DOHH2 (cell line): Measurements from ENCODE around the gene FBXL13.

Source experiments
- H3F3A ChIP-seq: fragments of 200-600 bp; sonication (generic), shearing (Covaris generic); 2 replicates; pipeline ENCODE4 v1.6.0; 2016; ENCODE audit warnings: antibody characterized with exemption, mild to moderate bottlenecking; ENCODE audit not compliant: control insufficient read depth, insufficient read depth
- H3K27ac ChIP-seq: fragments of 200-600 bp; sonication (generic); 2 replicates; pipeline ENCODE4 v1.5.1; 2014; ENCODE audit warnings: low read depth, mild to moderate bottlenecking, low read length, moderate library complexity
- H3K27me3 ChIP-seq: fragments of 200-600 bp; sonication (generic); 2 replicates; pipeline ENCODE4 v1.6.1; 2014; ENCODE audit warnings: mild to moderate bottlenecking, low read length, mixed read lengths; ENCODE audit not compliant: control insufficient read depth
- H3K36me3 ChIP-seq: fragments of 200-600 bp; sonication (generic); 2 replicates; pipeline ENCODE4 v1.6.1; 2014; ENCODE audit warnings: mild to moderate bottlenecking, low read length, moderate library complexity, mixed read lengths; ENCODE audit not compliant: control insufficient read depth
- H3K4me1 ChIP-seq: fragments of 200-600 bp; sonication (generic); 2 replicates; pipeline ENCODE4 v1.6.1; 2014; ENCODE audit warnings: mild to moderate bottlenecking, low read length, mixed read lengths; ENCODE audit not compliant: control insufficient read depth
- H3K4me2 ChIP-seq: fragments of 200-600 bp; sonication (generic); 2 replicates; pipeline ENCODE4 v1.6.0; 2014; ENCODE audit warnings: mild to moderate bottlenecking, low read length, moderate library complexity
- H3K4me3 ChIP-seq: fragments of 200-600 bp; sonication (generic); 2 replicates; pipeline ENCODE4 v1.5.1; 2014; ENCODE audit warnings: mild to moderate bottlenecking, low read length, mixed read lengths
- H3K79me2 ChIP-seq: fragments of 200-600 bp; sonication (generic); 2 replicates; pipeline ENCODE4 v1.6.1; 2014; ENCODE audit warnings: mild to moderate bottlenecking, low read length, mixed read lengths; ENCODE audit not compliant: control insufficient read depth
- H3K9me2 ChIP-seq: fragments of 200-600 bp; sonication (generic); replicated peaks from 2 replicates; pipeline ENCODE4 v1.6.1; 2014; ENCODE audit warnings: mild to moderate bottlenecking, low read length, mixed read lengths; ENCODE audit not compliant: control insufficient read depth
- H3K9me3 ChIP-seq: fragments of 200-600 bp; sonication (generic); 2 replicates; pipeline ENCODE4 v1.6.1; 2014; ENCODE audit warnings: antibody characterized with exemption, low read length, mixed read lengths; ENCODE audit not compliant: control insufficient read depth, insufficient read depth
- H4K20me1 ChIP-seq: fragments of 200-600 bp; sonication (generic); 2 replicates; pipeline ENCODE4 v1.6.0; 2014; ENCODE audit warnings: low read depth, mild to moderate bottlenecking, antibody characterized with exemption, low read length, moderate library complexity; ENCODE audit not compliant: control insufficient read depth, insufficient read depth
- CTCF ChIP-seq: fragments of 200-600 bp; sonication (generic); IDR thresholded peaks from one replicate; pipeline ENCODE4 v1.5.1; 2014; ENCODE audit warnings: antibody characterized with exemption, mild to moderate bottlenecking, low read depth, low read length; ENCODE audit not compliant: poor library complexity, severe bottlenecking
- EZH2phosphoT487 ChIP-seq: fragments of 200-600 bp; sonication (generic); IDR thresholded peaks from 2 replicates; pipeline ENCODE4 v1.6.1; 2017; ENCODE audit warnings: borderline replicate concordance, mild to moderate bottlenecking, antibody characterized with exemption, low read length, moderate library complexity, mixed read lengths

Gene FBXL13

GRCh38 chr7:103074519-103075336, at the start of gene FBXL13, which contains the start of gene ARMC10:
Gene FBXL13, minus strand, starts transcription at chr7:103074796.
Gene ARMC10, plus strand, starts transcription at chr7:103075140. Its CDS starts 133 bp downstream, at chr7:103075273.
- peak within 1 kb of the TSS; percentile 63 for H3K27ac ChIP-seq
- no peaks in the 10 kb centered on the region for H3K27me3 ChIP-seq
- H3F3A ChIP-seq, result 0 out of 2 replicates have a peak, but pooled peaks cover 6% of the 10 kb centered on the region
- no peak for TF ChIP-seq EZH2phosphoT487
- TF ChIP-seq CTCF, result no peak
- H3K9me2 ChIP-seq, result no peaks in the 10 kb centered on the region
- no peaks in the 10 kb centered on the region; the same call in 1 of the 2 replicates for H4K20me1 ChIP-seq
- H3K4me2 ChIP-seq, result peak within 1 kb of the TSS; percentile 99
- H3K79me2 ChIP-seq, result peaks cover 45% of the 10 kb centered on the region
- peaks cover 32% of the 10 kb centered on the region for H3K36me3 ChIP-seq
- no peaks in the 10 kb centered on the region for H3K9me3 ChIP-seq
- H3K4me3 ChIP-seq, result peak within 1 kb of the TSS; percentile 78
- H3K4me1 ChIP-seq, result peaks cover 42% of the 10 kb centered on the region

GRCh38 chr7:103123529-103123928, 48.9 kb upstream of the FBXL13 start:
- no peak overlapping the region for H3K27ac ChIP-seq
- H3K9me3 ChIP-seq, result no peaks in the 10 kb centered on the region
- H3K79me2 ChIP-seq, result no peaks in the 10 kb centered on the region
- no peaks in the 10 kb centered on the region for H4K20me1 ChIP-seq
- H3K4me2 ChIP-seq, result no peak overlapping the region
- TF ChIP-seq CTCF (no peak), EZH2phosphoT487 (no peak)
- H3K9me2 ChIP-seq, result no peaks in the 10 kb centered on the region
- H3F3A ChIP-seq, result no peaks in the 10 kb centered on the region; the same call in 1 of the 2 replicates
- H3K36me3 ChIP-seq, result peaks cover 80% of the 10 kb centered on the region
- no peaks in the 10 kb centered on the region for H3K4me1 ChIP-seq
- H3K4me3 ChIP-seq, result no peak overlapping the region
- no peaks in the 10 kb centered on the region for H3K27me3 ChIP-seq

GRCh38 chr7:103121641-103122040, 47.0 kb upstream of the FBXL13 start:
- no peaks in the 10 kb centered on the region for H4K20me1 ChIP-seq
- no peak overlapping the region for H3K27ac ChIP-seq
- H3K4me1 ChIP-seq, result no peaks in the 10 kb centered on the region
- H3F3A ChIP-seq, result no peaks in the 10 kb centered on the region; the same call in 1 of the 2 replicates
- H3K9me3 ChIP-seq, result no peaks in the 10 kb centered on the region
- no peak for TF ChIP-seq EZH2phosphoT487
- H3K36me3 ChIP-seq, result peaks cover 68% of the 10 kb centered on the region
- no peaks in the 10 kb centered on the region for H3K27me3 ChIP-seq
- H3K79me2 ChIP-seq, result no peaks in the 10 kb centered on the region
- no peak overlapping the region for H3K4me2 ChIP-seq
- H3K9me2 ChIP-seq, result no peaks in the 10 kb centered on the region
- H3K4me3 ChIP-seq, result no peak overlapping the region

- Histone ChIP-seq H3K4me2 (no peak overlapping the region), H3K4me1 (no peaks in the 10 kb centered on the region), H3K27ac (no peak overlapping the region), H3K9me3 (no peaks in the 10 kb centered on the region), H3K9me2 (no peaks in the 10 kb centered on the region), H3K36me3 (peaks cover 65% of the 10 kb centered on the region), H4K20me1 (no peaks in the 10 kb centered on the region), H3K27me3 (no peaks in the 10 kb centered on the region), H3K79me2 (no peaks in the 10 kb centered on the region), H3F3A (no peaks in the 10 kb centered on the region; the same call in 1 of the 2 replicates), H3K4me3 (no peak overlapping the region)
- TF ChIP-seq EZH2phosphoT487 (no peak), CTCF (no peak)
Measured at GRCh38 chr7:103120362-103120761, 45.8 kb upstream of the FBXL13 start.
